Measurements from ENCODE around the gene NBEAL2.

Gene NBEAL2

DNA sequence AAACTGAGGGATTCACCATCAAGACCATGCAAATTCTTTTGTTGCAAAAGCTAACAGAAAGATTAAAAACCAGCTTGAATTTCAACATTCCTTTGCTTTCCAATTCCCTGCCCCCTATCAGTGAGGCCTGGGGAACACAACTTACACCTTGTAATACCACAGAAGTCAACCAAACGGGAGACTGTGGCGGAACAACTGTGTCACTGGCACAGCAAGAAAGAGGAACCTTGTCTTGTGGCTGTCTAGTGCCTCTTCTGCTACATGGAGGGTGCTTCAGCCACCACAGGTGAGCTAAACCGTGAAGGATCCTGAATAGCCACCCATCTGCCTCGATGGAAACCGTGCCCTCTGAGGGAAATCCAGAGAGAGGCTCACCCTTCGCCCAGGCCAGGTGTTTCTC, 14.3 kb upstream of the NBEAL2 start:
- DNase-seq, result peak; percentile 79

- DNase-seq, result no peak
These were observed 12.7 kb upstream of the NBEAL2 start for GRCh38 chr3:46966811-46967210.

- DNase-seq, result no peak
These were observed 10.6 kb upstream of the NBEAL2 start for GRCh38 chr3:46968783-46969428.

DNA sequence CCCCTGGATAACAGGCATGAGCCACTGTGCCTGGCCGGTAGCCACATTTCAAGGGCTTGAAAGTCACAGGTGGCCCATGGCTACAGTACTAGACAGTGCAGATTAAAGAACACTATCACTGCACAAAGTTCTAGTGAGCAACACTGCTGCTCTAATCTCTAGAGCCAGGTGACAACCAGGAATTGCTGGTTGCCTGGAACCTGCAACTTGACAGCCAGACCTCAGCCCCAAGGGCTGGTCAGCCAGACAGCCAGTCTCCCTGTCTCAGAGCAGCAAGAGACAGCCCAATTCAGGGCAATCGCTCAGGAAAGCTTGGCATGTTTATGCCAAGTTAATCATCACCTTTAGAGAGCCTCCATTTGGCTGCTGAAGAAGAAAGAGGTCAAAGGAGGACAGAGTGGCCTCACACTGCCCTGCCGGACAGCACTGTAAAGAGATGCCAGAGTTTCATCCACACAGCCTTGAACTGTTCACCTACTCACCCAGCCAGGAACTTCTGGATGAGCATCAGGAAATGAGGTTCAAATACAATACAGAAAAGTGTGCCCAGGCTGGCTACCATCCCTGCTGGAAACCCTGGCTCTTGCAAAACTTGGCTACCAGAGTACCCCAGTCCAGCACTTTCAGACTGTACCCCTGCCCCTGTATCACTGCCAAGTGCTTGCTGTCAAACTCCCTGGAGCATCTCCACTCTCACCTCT, 8.9 kb upstream of the NBEAL2 start:
- DNase-seq, result no peak

- no peak for DNase-seq
These were observed 8.3 kb upstream of the NBEAL2 start for GRCh38 chr3:46971151-46971550.

DNA sequence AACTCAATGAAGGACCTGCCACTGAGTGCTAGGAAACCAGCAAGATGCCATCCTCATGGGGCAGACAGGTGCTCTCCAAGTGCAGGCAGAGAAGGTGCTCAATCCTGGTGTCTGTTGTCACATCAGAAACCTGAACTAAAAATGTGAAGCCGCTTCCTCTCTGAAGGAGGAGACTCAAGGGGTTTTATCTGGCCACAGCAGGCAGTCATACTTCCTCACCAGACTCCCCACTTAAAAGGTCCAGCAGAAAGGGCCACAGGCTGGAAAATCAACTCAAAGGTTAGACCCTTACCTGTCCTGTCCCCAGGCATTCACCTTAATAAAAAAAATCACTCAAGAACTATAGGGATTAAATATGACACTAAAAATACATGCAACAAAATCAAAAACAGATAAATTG, 7.7 kb upstream of the NBEAL2 start:
- peak; percentile 48 for DNase-seq

GRCh38 chr3:46972396-46972795, 7.1 kb upstream of the NBEAL2 start:
- no peak for DNase-seq

GRCh38 chr3:46974421-46975171, 4.9 kb upstream of the NBEAL2 start:
- DNase-seq, result no peak

GRCh38 chr3:46976326-46977190, 2.9 kb upstream of the NBEAL2 start, which contains the start of gene CCDC12:
Gene CCDC12, minus strand, starts transcription at chr3:46976745. Its CDS starts 13 bp downstream, at chr3:46976732.
- DNase-seq, result peak; percentile 96

- no peak for DNase-seq
These were observed 1.7 kb upstream of the NBEAL2 start for GRCh38 chr3:46977811-46978195.

- no peak for DNase-seq
These were observed 1.1 kb upstream of the NBEAL2 start for GRCh38 chr3:46978381-46978780.

- no peak for DNase-seq
These were observed 562 bp downstream of the NBEAL2 start for GRCh38 chr3:46979958-46980497.

DNA sequence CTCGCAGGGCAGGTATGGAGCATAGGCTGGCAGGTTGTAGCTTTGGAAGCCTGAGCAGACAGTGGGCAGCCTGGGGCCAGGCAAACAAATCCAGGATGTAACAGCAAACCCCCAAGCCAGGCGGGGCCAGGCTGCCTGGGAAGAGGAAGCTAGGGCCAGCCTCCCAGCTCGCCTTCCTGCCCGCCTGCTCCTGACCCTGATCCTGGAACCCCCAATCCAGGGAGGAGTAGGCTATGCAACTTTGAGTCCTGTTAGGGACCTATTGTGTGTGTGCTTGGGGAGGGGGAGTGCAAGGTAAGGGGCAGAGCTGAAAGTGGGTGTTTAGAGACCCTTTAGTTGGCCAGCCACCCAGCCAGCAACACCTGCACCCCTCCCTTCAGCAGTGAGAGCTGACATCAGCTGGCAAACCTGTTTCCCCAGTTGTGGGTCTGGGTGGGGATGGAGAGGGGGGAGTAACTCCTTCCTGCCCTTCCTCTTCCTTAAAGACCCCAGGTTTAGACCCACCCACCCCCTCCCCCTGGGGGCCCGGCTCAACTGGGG, 2.5 kb downstream of the NBEAL2 start:
- no peak for DNase-seq

- no peak for DNase-seq
These were observed 3.1 kb downstream of the NBEAL2 start for GRCh38 chr3:46982546-46982945.

DNA sequence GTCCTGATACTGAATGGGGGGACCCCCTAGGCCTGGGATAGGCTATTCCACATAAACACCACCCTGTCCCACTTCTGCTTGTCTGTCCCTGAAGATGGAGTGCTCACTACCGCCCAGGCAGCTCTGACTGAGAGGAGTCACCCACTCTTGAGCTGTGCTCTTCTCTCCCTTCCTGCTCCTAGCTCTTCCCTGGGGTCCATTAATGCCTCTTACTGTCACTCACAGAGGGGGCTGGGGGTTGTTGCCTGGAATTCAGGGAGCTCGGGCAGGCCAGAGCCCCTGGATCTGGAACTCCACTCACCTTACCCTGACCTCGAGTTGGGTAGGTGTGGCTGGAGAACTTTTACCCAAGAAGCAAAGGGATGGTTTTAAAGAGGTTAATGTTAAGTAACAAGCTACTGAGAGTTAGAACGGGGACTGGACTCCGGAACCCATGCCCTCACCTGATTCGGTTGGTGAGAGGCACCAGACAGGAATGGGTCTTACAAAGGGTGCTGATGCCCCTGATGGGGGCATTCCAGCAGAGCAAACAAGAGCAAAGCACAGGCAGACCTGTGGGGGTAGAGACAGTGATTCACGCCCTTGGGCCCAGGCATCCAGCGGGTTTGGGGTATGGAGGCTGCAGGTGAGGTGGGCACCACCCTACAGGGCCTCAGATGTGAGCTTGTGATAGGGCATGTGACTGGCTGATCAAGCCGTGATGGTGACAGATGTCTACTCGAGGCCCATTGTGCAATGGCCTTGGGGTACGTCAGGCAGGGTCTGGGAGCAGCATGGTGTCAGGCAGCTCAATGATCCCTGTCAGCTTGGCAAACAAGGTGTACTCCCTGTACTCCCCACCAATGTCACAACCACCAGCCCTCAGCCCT, 5.4 kb downstream of the NBEAL2 start:
- no peak for DNase-seq

DNA sequence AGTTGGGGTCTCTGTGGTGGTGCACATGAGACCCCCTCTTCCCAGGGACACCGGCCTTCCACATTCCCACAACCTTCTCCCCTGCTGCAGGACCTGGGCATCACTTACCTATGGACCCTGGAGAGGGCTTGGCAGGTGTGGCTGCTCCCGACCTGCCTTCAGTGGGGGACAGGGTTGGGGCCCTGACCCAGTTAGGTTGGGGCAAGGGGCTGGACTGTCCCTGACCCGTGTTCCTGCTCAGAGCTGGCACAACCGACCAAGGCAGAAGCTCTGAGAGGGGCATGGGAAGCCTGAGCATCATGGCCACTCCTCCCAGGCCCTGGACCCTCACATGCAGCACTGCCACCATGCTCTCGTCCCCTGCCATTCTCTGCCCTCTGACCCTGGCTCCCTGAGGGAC, 6.1 kb downstream of the NBEAL2 start:
- DNase-seq, result no peak

DNA sequence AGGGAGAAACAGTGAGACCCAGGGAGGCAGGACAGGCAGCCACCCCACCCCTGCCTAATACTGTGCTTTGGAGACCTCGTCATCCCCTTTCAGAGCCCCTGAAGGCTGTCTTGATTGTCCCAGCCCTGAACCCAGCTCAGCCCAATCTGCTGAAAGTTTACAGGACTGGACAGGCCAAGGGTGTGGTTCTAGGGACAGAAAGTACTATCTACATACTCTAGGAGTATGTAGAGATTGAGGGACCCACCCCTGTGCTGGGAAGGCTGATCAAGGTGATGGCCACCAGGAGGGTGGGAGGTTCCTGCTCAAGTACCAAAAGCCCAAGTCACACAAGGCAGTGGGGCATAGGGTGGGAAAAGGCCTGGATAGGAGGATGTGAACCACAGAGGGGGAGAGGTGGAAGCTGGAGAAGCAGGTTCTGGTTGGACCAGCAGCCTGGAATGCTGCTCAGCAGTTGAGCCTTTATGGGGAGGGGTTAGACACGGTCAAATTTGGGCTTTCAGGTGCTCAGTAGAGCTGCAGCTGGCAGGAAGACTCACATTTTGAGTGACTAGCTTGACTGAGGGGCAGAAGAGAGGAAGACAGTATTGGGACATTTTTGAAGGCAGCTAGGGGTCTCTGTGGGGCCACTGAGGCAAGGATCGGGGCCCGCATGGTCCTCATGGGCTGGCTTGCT, 6.7 kb downstream of the NBEAL2 start:
- DNase-seq, result no peak

- no peak for DNase-seq
These were observed 7.4 kb downstream of the NBEAL2 start for GRCh38 chr3:46986782-46987310.

DNA sequence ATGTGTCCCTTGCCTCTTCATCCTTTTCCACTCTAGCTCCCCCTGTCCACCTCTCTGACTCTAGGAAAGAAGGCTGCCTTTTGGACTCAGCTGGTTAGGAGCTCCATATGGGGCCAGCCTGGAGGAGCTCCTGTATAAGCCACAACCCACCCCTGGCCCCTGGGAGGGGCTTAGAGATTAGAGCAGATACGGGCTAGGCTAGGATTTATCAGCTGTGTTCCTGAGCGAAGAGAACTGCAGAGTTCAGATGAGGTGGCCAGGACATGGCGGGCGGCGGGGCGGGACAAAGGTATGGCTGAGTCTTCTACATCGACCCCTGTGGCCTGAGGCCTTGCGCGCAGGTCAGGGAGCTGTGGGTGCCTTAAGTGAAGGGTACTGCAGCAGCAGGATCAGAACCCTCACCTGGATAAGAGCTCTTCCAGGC, 7.9 kb downstream of the NBEAL2 start:
- peak; percentile 68 for DNase-seq

DNA sequence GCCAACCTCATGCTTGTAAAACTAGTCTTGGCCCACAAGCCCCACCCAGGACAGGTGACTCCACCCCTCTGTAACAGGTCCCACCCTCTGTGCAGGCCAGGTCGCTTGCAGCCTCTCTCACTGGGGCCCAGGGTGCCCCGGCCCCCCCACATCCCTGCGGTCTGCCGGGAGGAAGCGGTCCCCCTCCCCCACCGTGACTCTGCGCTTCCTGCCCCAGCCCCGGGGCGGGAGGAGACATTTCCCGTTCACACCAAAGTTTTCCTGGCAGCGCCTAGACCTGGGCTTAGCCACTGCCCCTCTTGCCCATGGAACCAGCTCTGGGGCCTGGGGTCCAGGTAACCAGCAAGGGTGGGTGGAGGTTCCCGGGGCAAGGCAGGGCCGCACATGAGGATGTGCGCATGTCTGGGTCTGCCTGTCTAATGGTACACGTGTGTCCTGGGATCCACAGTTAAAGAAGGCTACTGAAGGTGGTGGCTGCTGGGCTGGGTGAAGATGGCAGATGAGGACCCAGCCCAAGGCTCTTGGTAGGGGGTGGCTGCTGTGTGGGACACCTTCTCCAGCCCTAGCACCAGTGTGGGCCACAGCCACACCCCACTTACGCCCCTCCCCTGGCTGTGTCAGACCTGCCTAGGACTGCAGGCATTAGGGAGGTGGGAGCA, 8.4 kb downstream of the NBEAL2 start:
- DNase-seq, result peak; percentile 87

Data from GF-D8 (cell line).